ENCODE measurements around the gene CA4.
"Not testable (repeated sequence)": the region's sequence is repeated elsewhere in the genome, so short reads cannot be mapped to it uniquely, and the experiment has no call there.

The CA4 gene

GRCh38 chr17:60155815-60156214, 6.0 kb downstream of the CA4 start:
- DNase-seq, result no peak

- DNase-seq, result no peak
Observed at GRCh38 chr17:60156746-60157145, 7.0 kb downstream of the CA4 start.

- no peak for DNase-seq
Observed at GRCh38 chr17:60157487-60158040, 7.8 kb downstream of the CA4 start.

GRCh38 chr17:60158751-60159478, 9.1 kb downstream of the CA4 start:
- no peak for DNase-seq

GRCh38 chr17:60159479-60159866, 9.7 kb downstream of the CA4 start:
- DNase-seq, result no peak

- DNase-seq, result no peak
Observed at GRCh38 chr17:60160829-60161501, 11.2 kb downstream of the CA4 start.

GRCh38 chr17:60161598-60162330, 12.0 kb downstream of the CA4 start:
- DNase-seq, result no peak

GRCh38 chr17:60163108-60163784, 13.5 kb downstream of the CA4 start:
- no peak for DNase-seq

GRCh38 chr17:60164164-60164563, 14.4 kb downstream of the CA4 start:
- no peak for DNase-seq

GRCh38 chr17:60164697-60165096, 14.9 kb downstream of the CA4 start:
- DNase-seq, result no peak

GRCh38 chr17:60165223-60165622, 15.4 kb downstream of the CA4 start:
- no peak for DNase-seq

GRCh38 chr17:60165971-60166370, 16.2 kb downstream of the CA4 start:
- DNase-seq, result no peak

GRCh38 chr17:60167065-60167741, 17.4 kb downstream of the CA4 start:
- DNase-seq, result peak; percentile 35

GRCh38 chr17:60168654-60169053, 18.9 kb downstream of the CA4 start:
- no peak for DNase-seq

- DNase-seq, result peak; percentile 60
Observed at GRCh38 chr17:60169921-60170817, 20.4 kb downstream of the CA4 start.

GRCh38 chr17:60170835-60171752, 21.3 kb downstream of the CA4 start:
- no peak for DNase-seq

- DNase-seq, result no peak
Observed at GRCh38 chr17:60171753-60172079, 21.9 kb downstream of the CA4 start.

- DNase-seq, result peak; percentile 44
Observed at GRCh38 chr17:60173304-60173819, 23.6 kb downstream of the CA4 start.

- no peak for DNase-seq
Observed at GRCh38 chr17:60174035-60174434, 24.3 kb downstream of the CA4 start.

- not testable (repeated sequence) for DNase-seq
Observed at GRCh38 chr17:60174767-60175166, 25.0 kb downstream of the CA4 start.

Measured in EL (cell line).